ENCODE results near the gene SPINDOC.
"Not testable (repeated sequence)": the region's sequence is repeated elsewhere in the genome, so short reads cannot be mapped to it uniquely, and the experiment has no call there.

Gene SPINDOC

DNA sequence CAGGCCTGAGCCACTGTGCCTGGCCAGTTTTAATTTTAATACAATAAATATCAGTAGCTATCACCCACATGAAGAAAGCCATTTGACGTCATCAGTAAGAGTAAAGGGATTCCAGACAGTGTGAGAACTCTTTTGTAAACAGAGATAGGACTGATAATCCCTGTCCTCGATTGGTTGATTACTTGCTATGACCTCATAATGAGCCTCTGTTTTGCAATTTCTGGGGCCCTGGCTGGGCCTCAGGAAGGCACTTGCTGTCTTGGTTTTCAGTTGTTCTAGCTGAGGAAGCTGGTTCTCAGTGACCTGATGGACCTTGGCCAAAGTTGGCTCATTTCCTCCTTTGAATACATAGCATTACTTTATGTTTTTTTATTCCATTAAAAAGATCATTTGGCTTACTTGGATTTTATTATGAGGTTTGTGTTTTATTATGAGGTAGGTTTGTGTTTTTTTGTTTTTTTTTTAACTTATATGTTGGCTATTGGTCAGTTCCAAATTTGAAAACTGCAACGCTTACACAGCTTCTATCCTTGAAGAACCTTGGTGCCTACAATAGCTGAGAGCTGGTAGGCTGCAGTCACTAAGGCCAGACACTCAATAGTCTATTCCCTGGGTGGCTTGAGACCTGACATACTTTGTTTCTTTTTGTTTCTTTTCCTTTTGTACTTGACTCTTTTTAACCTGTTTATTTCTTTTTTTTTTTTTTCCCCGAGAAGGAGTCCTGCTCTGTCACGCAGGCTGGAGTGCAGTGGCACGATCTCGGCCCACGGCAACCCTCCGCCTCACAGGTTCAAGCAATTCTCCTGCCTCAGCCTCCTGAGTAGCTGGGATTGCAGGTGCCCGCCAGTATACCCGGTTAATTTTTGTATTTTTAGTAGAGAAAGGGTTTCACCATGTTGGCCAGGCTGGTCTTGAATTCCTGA lies 45.6 kb downstream of the SPINDOC start:
- no peak for DNase-seq

DNA sequence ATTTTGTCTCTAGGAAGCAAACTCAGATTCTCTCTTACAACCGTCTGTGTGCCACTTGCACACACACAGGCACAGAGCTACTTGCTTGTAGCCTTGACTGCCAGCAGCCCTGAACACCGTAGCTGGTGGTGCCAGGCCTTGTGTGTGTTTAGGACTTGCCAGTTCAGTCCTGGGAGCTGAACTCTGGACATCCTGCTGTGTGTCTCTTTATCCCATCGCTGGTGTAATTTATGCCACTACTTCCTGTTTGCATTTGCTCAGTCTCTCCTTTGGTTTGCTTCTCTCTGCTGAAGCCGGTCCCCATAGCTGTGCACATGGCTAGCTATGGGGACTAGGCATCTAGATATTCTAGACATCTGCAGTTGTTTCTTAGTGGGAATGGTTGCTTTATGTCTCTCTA lies 49.7 kb downstream of the SPINDOC start:
- DNase-seq = no peak

DNA sequence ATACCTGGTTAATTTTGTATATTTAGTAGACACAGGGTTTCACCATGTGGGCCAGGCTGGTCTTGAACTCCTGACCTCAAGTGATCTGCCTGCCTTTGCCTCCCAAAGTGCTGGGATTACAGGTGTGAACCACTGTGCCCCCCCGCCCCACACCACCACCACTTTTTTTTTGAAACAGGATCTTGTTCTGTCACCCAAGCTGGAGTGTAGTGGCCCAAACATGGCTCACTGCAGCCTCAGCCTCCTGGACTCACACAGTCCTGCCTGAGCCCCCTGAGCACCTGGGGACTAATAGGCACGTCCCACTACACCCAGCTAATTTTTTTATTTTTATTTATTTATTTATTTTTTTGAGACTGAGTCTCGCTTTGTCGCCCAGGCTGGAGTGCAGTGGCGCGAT lies 50.4 kb downstream of the SPINDOC start:
- DNase-seq = not testable (repeated sequence)

DNA sequence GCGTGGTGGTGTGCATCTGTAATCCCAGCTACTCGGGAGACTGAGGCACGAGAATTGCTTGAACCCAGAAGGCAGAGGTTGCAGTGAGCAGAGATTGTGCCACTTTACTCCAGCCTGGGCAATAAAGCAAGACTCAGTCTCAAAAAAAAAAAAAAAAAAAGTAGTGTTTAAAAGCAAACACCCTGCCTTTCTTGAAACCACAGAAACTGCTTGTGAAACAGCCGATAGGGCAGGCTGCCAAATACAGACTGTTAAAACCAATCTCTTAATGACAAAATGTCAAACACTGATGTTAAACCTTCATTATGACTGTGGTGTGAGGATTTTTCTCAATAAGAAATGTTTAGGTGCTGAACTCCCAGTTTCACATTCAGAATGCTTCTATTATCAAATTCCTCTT lies 53.0 kb downstream of the SPINDOC start:
- peak; percentile 34 for DNase-seq

DNA sequence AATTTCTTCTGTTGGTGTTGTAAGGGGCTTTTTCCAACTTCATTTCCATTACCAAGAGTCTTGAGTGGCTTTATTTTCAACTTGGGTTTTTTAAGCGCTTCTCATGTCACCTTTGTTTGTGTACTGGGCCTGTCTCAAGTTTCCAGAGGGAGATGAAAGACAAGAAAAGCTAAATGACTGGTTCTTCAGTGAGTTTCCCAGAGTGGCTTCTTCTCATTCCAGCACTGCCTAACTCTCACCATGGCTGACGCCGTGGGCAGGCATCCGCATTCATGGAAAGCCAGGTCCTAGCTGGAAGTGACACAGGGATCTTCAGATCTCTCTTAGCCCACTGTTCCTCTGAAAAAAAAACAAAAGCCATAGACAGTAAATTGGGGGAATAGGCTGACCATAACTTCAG lies 54.3 kb downstream of the SPINDOC start:
- no peak for DNase-seq

DNA sequence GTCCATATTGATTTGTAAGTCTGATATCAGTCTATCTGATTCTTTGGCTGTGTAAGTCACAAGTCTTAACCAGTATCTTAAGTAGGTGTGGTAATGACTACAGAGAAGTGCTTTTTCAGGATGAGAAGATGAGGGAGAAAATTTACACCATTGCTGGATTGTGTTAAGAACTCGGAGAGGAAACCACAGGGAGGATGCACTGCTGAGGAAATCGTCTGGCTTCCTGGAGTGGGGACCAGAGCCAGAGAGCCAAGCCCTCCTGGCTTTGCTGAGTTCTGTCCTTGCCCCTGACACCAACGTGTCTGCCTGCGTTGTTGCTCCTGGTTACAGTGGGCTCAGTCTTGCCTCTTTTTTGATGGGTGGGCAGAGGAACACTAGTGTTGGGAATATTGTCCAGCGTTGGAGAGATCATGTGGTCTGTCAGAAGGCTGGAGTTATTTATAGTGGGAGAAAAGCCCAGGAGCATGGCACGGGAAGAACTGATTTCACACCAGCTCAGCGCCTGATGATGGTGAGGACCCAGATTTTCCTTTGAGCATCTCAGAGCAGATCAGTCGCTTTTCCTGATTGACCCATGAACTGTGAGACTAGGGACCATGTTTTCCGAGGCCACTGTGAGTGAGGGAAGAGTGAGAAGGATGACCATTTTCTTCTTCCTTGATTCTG lies 55.3 kb downstream of the SPINDOC start:
- DNase-seq = no peak

DNA sequence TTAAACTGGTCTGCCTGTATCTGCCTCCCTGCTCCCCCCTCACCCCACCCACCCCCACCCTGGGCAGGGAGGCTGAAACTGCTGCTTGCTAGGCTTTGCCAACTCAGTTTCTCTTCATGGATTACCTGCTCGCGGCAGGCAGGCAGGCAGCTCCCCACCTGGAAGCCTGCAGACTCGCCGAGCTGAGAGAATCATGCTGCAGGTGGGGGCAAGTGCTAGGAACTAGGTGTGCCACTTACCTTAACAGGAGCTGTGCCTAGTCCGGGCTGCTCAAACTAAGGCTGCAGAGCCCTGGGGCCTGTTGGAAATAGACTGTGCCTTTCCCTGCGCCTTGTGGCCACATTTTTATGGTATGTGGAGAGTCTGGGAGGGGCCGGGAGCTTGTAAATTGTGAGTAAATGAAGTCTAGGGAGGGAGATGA lies 55.9 kb downstream of the SPINDOC start:
- DNase-seq = no peak

DNA sequence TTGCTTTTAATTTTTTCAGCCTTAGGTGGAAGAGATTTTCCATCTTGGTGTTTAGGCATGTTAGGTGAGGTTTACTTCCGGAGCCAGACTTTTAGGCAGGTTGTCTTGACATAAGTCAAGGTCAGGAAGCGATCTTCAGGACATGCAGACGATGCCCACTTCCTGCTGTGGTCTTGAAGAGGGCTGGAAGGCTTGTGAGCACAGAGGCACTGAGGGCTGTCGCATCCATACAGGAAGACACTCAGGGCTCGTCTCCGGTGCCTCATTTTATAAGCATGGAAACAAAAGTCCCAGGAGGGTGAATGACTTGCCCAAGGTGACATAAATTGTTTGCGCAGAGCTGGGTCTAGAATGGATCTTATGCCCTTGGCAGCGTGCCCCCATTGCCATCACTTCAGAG lies 56.4 kb downstream of the SPINDOC start:
- DNase-seq = no peak

DNA sequence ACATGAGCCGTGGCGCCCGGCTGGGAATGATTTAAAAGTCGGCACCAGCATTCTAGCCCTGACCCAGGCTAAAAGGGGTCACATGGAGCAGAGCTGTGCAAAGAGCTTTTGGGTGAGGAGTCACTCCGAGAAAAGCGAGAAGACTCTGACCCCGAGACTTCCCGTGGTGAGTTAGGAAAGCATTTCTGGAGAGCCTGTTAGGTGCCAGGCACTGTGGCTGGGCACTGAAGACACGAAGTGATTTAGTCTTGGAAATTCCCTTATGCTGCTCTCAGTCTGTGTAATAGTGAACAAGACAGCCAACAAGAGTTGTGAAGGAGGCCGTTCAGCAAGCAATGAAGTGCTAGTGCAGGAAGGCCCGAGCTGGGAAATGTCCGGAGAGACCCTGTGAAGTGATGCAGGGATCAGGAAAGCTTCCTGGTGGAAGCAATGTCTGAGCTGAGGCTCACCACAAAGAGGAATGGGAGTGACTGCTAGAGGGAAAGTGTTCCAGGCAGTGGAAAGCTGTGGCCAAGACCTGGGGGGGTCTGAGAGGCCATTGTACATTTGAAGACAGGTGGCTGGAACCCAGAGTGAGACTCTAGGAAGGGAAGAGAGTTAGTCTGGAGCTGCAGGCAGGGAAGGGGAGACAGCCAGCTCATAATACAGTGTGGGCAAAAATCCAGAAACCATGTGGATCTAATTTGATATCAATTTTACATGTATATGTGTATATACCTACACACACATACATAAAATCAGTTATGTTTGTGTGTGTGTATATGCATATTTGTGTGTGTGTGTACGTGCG lies 57.3 kb downstream of the SPINDOC start:
- no peak for DNase-seq

DNA sequence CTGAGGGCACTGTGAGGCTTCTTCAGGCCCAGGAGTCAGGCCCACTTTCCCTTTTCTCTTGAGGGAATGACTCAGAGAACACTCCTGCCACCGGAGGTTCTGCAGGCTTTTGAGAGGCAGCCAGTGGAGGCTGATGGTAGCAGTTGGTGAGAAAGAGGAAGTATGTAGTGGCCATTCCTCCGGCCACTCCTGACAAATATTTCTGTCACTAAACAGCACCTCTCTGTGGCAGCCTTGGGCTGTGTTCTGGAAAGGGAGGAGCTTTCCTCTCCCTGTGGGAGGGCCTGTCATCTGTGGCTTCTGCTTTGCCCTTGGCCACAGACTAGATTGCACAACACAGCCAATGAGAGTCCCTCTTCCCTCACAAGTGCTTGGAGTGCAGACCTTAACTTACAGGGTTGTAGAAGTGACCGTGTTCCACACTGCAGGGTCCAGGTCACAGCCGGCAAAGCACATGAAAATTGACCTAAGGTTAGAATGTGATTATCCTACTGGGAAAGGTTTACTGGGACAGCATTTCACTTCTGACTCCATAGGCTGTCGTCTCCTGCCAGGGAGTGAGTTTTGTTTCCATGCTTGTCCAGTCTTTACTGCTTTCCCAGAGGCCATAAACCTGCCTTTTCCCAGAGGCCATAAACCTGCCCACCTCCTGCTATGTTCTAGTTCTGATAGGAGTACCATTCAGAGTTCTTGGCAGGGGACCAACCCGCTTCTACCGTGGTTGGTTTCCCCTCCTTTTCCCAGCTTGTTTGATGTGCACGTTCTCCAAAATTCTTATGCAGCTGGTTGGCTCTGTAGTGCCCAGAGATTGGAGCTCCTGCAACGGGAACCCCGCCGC lies 58.9 kb downstream of the SPINDOC start:
- DNase-seq = peak; percentile 53

DNA sequence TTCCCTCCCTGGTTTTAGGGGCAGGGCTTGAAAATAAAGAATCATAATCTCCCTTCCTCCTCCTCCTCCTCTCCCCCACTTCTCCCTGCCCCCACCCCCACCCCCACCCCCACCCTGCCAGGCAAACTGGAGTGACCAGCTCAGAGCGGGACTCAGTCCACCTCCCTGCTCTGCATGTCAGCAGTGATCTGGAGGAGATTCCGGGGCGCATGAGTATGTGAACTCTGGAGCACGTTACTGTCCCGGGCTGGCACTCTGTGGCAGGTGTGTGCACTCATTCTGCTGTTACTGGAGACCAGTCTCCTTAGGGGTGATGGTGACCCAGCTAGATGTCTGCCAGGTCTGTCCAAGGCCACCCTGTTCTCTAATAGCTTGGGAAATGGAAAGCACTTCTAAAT lies 59.5 kb downstream of the SPINDOC start:
- DNase-seq = no peak

DNA sequence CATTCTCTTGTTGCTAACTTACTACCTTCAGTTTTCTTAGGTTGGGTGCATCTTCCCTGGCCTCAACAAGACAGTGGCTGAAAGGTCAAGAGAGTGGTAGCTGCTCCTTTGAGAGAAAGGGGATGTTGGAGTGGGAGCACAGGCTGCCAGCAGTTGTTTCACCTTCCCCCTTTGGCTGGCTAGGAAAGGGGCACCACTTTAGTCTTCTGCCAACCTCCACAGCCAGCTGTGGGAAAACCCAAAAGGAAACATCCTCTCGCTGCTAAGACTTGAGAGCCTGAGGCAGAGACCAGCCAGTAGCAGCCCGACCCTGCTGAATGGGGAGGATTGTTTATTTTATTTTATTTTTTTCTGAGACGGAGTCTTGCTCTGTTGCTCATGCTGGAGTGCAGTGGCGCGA lies 60.1 kb downstream of the SPINDOC start:
- no peak for DNase-seq

DNA sequence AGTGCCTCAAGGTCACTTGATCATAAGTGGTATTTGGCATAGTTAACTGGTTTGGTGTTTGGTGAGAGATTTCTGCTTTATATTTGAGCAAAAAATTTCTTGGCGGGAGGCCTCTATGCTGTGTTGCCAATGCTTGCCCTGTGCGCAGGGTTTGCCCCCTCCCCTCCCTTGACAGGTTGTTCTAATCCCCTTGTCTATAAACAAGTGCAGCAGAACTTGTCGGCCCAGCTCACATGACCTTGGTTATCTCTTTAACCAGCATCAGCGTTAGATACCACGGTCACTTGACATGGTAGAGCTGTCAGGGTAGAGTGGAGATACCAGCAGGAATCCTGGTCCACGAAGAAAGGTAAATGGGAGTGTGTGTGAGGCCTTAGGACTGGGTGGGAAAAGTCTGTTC lies 61.3 kb downstream of the SPINDOC start:
- DNase-seq = no peak

DNA sequence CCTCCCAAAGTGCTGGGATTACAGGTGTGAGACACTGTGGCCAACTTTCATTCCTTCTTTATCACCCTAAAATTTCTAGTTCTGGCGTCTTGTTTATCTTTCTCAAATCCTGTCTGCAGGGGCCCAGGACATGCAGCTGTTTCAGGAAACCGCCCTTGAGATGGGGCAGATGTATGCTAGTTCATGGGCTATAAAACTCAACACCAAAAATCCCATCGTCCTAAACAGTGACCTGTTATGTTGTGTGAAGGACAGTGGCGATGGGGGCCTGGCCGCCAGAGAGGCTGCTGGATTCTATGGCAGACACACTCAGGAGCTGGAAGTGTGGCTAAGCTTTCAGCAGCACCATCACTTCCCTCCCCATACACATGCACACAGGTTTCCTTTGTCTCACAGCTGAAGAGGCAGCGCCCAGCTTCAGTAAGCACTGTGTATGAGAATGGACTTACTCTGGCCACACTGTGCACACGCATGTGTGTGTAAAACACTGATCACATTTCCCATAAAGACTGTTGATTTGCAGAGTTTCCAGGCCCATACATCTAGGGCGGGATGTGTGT lies 62.3 kb downstream of the SPINDOC start:
- no peak for DNase-seq

DNA sequence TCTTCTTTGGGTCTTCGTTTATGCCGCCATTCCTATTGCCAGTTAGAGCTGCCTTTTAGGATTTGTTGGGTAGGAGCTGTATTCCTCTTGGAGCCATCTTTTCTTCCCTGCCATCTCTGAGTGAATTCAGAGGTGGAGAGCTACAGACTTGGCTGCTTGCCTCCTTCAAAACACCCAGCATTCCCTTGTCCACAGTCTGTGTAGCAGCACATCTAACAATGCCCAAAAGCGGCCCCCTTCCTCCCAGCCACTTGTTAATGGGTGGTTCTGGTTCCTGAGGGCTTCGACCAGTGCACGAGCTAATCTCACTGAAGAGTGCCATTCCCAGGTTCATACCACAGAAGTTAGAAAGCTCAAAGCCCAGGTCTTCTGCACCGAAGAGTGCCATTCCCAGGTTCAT lies 63.4 kb downstream of the SPINDOC start:
- no peak for DNase-seq

All from NK-92 treated with Interleukin-12 subunit alpha and Interleukin-12 subunit beta, amount 100 ng/mL, for 24 hours (cell line).